Measurements from ENCODE around the gene LIX1L. TPM values are rescaled to one million over a fixed set of nuclear protein-coding genes. Genes with fewer than 3 reads are reported as not detected.

Gene LIX1L
- total and polyA plus RNA-seq, 2 of the 13 experiments (the other 11 are each of a cell fraction or from before 2014, with no cell fraction given): 8.1 to 24.9 TPM

- no peak for TF ChIP-seq YEATS2 (CRISPR knock-in tag; IDR thresholded peaks at IDR 0.05; ENCODE audit: borderline replicate concordance)
- TF ChIP-seq, protein P1, sequence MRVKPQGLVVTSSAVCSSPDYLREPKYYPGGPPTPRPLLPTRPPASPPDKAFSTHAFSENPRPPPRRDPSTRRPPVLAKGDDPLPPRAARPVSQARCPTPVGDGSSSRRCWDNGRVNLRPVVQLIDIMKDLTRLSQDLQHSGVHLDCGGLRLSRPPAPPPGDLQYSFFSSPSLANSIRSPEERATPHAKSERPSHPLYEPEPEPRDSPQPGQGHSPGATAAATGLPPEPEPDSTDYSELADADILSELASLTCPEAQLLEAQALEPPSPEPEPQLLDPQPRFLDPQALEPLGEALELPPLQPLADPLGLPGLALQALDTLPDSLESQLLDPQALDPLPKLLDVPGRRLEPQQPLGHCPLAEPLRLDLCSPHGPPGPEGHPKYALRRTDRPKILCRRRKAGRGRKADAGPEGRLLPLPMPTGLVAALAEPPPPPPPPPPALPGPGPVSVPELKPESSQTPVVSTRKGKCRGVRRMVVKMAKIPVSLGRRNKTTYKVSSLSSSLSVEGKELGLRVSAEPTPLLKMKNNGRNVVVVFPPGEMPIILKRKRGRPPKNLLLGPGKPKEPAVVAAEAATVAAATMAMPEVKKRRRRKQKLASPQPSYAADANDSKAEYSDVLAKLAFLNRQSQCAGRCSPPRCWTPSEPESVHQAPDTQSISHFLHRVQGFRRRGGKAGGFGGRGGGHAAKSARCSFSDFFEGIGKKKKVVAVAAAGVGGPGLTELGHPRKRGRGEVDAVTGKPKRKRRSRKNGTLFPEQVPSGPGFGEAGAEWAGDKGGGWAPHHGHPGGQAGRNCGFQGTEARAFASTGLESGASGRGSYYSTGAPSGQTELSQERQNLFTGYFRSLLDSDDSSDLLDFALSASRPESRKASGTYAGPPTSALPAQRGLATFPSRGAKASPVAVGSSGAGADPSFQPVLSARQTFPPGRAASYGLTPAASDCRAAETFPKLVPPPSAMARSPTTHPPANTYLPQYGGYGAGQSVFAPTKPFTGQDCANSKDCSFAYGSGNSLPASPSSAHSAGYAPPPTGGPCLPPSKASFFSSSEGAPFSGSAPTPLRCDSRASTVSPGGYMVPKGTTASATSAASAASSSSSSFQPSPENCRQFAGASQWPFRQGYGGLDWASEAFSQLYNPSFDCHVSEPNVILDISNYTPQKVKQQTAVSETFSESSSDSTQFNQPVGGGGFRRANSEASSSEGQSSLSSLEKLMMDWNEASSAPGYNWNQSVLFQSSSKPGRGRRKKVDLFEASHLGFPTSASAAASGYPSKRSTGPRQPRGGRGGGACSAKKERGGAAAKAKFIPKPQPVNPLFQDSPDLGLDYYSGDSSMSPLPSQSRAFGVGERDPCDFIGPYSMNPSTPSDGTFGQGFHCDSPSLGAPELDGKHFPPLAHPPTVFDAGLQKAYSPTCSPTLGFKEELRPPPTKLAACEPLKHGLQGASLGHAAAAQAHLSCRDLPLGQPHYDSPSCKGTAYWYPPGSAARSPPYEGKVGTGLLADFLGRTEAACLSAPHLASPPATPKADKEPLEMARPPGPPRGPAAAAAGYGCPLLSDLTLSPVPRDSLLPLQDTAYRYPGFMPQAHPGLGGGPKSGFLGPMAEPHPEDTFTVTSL (CRISPR knock-in tag; IDR thresholded peaks at IDR 0.05; ENCODE audit: borderline replicate concordance): no peak
- TF ChIP-seq, protein P2, sequence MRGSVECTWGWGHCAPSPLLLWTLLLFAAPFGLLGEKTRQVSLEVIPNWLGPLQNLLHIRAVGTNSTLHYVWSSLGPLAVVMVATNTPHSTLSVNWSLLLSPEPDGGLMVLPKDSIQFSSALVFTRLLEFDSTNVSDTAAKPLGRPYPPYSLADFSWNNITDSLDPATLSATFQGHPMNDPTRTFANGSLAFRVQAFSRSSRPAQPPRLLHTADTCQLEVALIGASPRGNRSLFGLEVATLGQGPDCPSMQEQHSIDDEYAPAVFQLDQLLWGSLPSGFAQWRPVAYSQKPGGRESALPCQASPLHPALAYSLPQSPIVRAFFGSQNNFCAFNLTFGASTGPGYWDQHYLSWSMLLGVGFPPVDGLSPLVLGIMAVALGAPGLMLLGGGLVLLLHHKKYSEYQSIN (CRISPR knock-in tag; IDR thresholded peaks at IDR 0.05; ENCODE audit: borderline replicate concordance): no peak
- TF ChIP-seq ZC3H4 (CRISPR knock-in tag; IDR thresholded peaks at IDR 0.05; ENCODE audit: borderline replicate concordance): no peak
- no peak for TF ChIP-seq ZNF724P (CRISPR knock-in tag; IDR thresholded peaks at IDR 0.05; ENCODE audit: borderline replicate concordance)
- no peak for TF ChIP-seq KLF16 (CRISPR knock-in tag; IDR thresholded peaks at IDR 0.05)
- no peak for TF ChIP-seq HINFP (CRISPR knock-in tag; IDR thresholded peaks at IDR 0.05; ENCODE audit: low read depth)
- TF ChIP-seq, protein P3, sequence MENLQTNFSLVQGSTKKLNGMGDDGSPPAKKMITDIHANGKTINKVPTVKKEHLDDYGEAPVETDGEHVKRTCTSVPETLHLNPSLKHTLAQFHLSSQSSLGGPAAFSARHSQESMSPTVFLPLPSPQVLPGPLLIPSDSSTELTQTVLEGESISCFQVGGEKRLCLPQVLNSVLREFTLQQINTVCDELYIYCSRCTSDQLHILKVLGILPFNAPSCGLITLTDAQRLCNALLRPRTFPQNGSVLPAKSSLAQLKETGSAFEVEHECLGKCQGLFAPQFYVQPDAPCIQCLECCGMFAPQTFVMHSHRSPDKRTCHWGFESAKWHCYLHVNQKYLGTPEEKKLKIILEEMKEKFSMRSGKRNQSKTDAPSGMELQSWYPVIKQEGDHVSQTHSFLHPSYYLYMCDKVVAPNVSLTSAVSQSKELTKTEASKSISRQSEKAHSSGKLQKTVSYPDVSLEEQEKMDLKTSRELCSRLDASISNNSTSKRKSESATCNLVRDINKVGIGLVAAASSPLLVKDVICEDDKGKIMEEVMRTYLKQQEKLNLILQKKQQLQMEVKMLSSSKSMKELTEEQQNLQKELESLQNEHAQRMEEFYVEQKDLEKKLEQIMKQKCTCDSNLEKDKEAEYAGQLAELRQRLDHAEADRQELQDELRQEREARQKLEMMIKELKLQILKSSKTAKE (CRISPR knock-in tag; IDR thresholded peaks at IDR 0.05; ENCODE audit: borderline replicate concordance): no peak
- TF ChIP-seq ZFP36L1 (CRISPR knock-in tag; IDR thresholded peaks at IDR 0.05): no peak
- no peak for TF ChIP-seq RAD21 (CRISPR knock-in tag; IDR thresholded peaks at IDR 0.05)
- TF ChIP-seq SNAI1 (CRISPR knock-in tag; IDR thresholded peaks at IDR 0.05; ENCODE audit: borderline replicate concordance): no peak
- no peak for TF ChIP-seq NFE2L1 (CRISPR knock-in tag; IDR thresholded peaks at IDR 0.05; ENCODE audit: borderline replicate concordance)
- TF ChIP-seq MZF1 (CRISPR knock-in tag; IDR thresholded peaks at IDR 0.05; ENCODE audit: borderline replicate concordance): no peak
- TF ChIP-seq, protein P4, sequence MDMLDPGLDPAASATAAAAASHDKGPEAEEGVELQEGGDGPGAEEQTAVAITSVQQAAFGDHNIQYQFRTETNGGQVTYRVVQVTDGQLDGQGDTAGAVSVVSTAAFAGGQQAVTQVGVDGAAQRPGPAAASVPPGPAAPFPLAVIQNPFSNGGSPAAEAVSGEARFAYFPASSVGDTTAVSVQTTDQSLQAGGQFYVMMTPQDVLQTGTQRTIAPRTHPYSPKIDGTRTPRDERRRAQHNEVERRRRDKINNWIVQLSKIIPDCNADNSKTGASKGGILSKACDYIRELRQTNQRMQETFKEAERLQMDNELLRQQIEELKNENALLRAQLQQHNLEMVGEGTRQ (IDR thresholded peaks at IDR 0.05; ENCODE audit: low read depth, low read length): no peak
- TF ChIP-seq, protein P4 (CRISPR knock-in tag; IDR thresholded peaks at IDR 0.05; ENCODE audit: borderline replicate concordance): no peak
These were observed 2.2 kb upstream of the LIX1L start (continued) for GRCh38 chr1:145959957-145960467.

Data from HepG2 (cell line).